ENCODE measurements around the gene PDPR.
"Not testable (repeated sequence)": the region's sequence is repeated elsewhere in the genome, so short reads cannot be mapped to it uniquely, and the experiment has no call there.

GRCh38 chr16:70065376-70065745 is 48.8 kb upstream of the PDPR start:
- not testable (repeated sequence) for TF ChIP-seq CTCF, POLR2A (IDR thresholded peaks at IDR 0.05)
